T-helper 1 cell treated with Interleukin-12 subunit alpha and Interleukin-12 subunit beta and Interleukin-4 antibody, amounts not matched to agents 30 μg/mL and 1 μg/mL, for 36 hours (primary cell): Measurements from ENCODE around the gene IMP4.
A peak's percentile ranks its signal among the peaks of the same experiment; 100 is the strongest.
"Not testable (repeated sequence)": the region's sequence is repeated elsewhere in the genome, so short reads cannot be mapped to it uniquely, and the experiment has no call there.

Source experiments
- H3K27ac Mint-ChIP-seq: one replicate; pipeline ENCODE4 v1.8.0; 2021; ENCODE audit warnings: mild to moderate bottlenecking, mixed read lengths
- H3K27me3 Mint-ChIP-seq: one replicate; pipeline ENCODE4 v1.8.0; 2021; ENCODE audit warnings: low read depth, mixed read lengths
- H3K36me3 Mint-ChIP-seq: one replicate; pipeline ENCODE4 v1.8.0; 2021; ENCODE audit warnings: low read depth, mixed read lengths
- H3K4me1 Mint-ChIP-seq: one replicate; pipeline ENCODE4 v1.8.0; 2021; ENCODE audit warnings: low read depth, mixed read lengths
- H3K4me3 Mint-ChIP-seq: one replicate; pipeline ENCODE4 v1.8.0; 2021; ENCODE audit warnings: mild to moderate bottlenecking, moderate library complexity, mixed read lengths
- H3K9me3 Mint-ChIP-seq: one replicate; pipeline ENCODE4 v1.8.0; 2021; ENCODE audit warnings: mixed read lengths

The IMP4 gene

GRCh38 chr2:130328710-130329109 lies 14.0 kb upstream of the IMP4 start:
- Mint-ChIP-seq H3K9me3 (no peaks in the 10 kb centered on the region), H3K27ac (no peak overlapping the region), H3K36me3 (no peaks in the 10 kb centered on the region), H3K4me3 (no peak overlapping the region), H3K4me1 (peaks cover 5% of the 10 kb centered on the region), H3K27me3 (peaks cover 53% of the 10 kb centered on the region)

GRCh38 chr2:130332271-130333073 lies 10.2 kb upstream of the IMP4 start:
- Mint-ChIP-seq H3K4me3 (no peak overlapping the region), H3K9me3 (no peaks in the 10 kb centered on the region), H3K27me3 (peaks cover 41% of the 10 kb centered on the region), H3K36me3 (no peaks in the 10 kb centered on the region), H3K4me1 (peaks cover 5% of the 10 kb centered on the region), H3K27ac (no peak overlapping the region)

- not testable (repeated sequence) for H3K27ac Mint-ChIP-seq, H3K9me3 Mint-ChIP-seq, H3K36me3 Mint-ChIP-seq, H3K4me1 Mint-ChIP-seq, H3K4me3 Mint-ChIP-seq
- H3K27me3 Mint-ChIP-seq = peaks cover 41% of the 10 kb centered on the region
Observed at GRCh38 chr2:130333253-130333652, 9.4 kb upstream of the IMP4 start.

- no peak overlapping the region for H3K27ac Mint-ChIP-seq
- peaks cover 5% of the 10 kb centered on the region for H3K4me1 Mint-ChIP-seq
- no peak overlapping the region for H3K4me3 Mint-ChIP-seq
- no peaks in the 10 kb centered on the region for H3K9me3 Mint-ChIP-seq
- peaks cover 34% of the 10 kb centered on the region for H3K27me3 Mint-ChIP-seq
- peaks cover 5% of the 10 kb centered on the region for H3K36me3 Mint-ChIP-seq
Observed at GRCh38 chr2:130334026-130334425, 8.7 kb upstream of the IMP4 start.

GRCh38 chr2:130335226-130335625 lies 7.5 kb upstream of the IMP4 start:
- Mint-ChIP-seq H3K36me3 (peaks cover 14% of the 10 kb centered on the region), H3K4me1 (peaks cover 7% of the 10 kb centered on the region), H3K9me3 (no peaks in the 10 kb centered on the region), H3K27me3 (peaks cover 29% of the 10 kb centered on the region), H3K4me3 (no peak overlapping the region), H3K27ac (no peak overlapping the region)

GRCh38 chr2:130336150-130336876 lies 6.4 kb upstream of the IMP4 start:
- Mint-ChIP-seq H3K27me3 (peaks cover 21% of the 10 kb centered on the region), H3K36me3 (peaks cover 16% of the 10 kb centered on the region), H3K9me3 (no peaks in the 10 kb centered on the region), H3K4me3 (no peak overlapping the region), H3K27ac (no peak overlapping the region), H3K4me1 (peaks cover 14% of the 10 kb centered on the region)

GRCh38 chr2:130336877-130337734 lies 5.6 kb upstream of the IMP4 start:
- Mint-ChIP-seq H3K4me1 (peaks cover 19% of the 10 kb centered on the region), H3K27me3 (peaks cover 17% of the 10 kb centered on the region), H3K9me3 (no peaks in the 10 kb centered on the region), H3K4me3 (peak overlapping the region; percentile 2), H3K36me3 (peaks cover 19% of the 10 kb centered on the region), H3K27ac (peak overlapping the region; percentile 57)

- Mint-ChIP-seq H3K36me3 (peaks cover 21% of the 10 kb centered on the region), H3K27me3 (peaks cover 12% of the 10 kb centered on the region), H3K27ac (no peak overlapping the region), H3K4me3 (no peak overlapping the region), H3K4me1 (peaks cover 18% of the 10 kb centered on the region), H3K9me3 (no peaks in the 10 kb centered on the region)
Observed at GRCh38 chr2:130337735-130338325, 4.9 kb upstream of the IMP4 start.

GRCh38 chr2:130338793-130339345 lies 3.8 kb upstream of the IMP4 start:
- H3K27ac Mint-ChIP-seq = no peak overlapping the region
- no peak overlapping the region for H3K4me3 Mint-ChIP-seq
- peaks cover 20% of the 10 kb centered on the region for H3K4me1 Mint-ChIP-seq
- peaks cover 21% of the 10 kb centered on the region for H3K36me3 Mint-ChIP-seq
- H3K27me3 Mint-ChIP-seq = peaks cover 7% of the 10 kb centered on the region
- H3K9me3 Mint-ChIP-seq = no peaks in the 10 kb centered on the region

- Mint-ChIP-seq H3K4me1 (peaks cover 22% of the 10 kb centered on the region), H3K36me3 (peaks cover 26% of the 10 kb centered on the region), H3K27me3 (no peaks in the 10 kb centered on the region), H3K4me3 (no peak overlapping the region), H3K9me3 (no peaks in the 10 kb centered on the region), H3K27ac (no peak overlapping the region)
Observed at GRCh38 chr2:130339885-130340745, 2.6 kb upstream of the IMP4 start.

GRCh38 chr2:130341562-130342019 lies 1.1 kb upstream of the IMP4 start:
- Mint-ChIP-seq H3K27ac (peak overlapping the region; percentile 99), H3K4me3 (peak overlapping the region; percentile 100), H3K4me1 (peaks cover 22% of the 10 kb centered on the region), H3K9me3 (no peaks in the 10 kb centered on the region), H3K27me3 (no peaks in the 10 kb centered on the region), H3K36me3 (peaks cover 38% of the 10 kb centered on the region)

GRCh38 chr2:130342020-130342532 lies 621 bp upstream of the IMP4 start:
- Mint-ChIP-seq H3K9me3 (no peaks in the 10 kb centered on the region), H3K27ac (peak overlapping the region; percentile 99), H3K36me3 (peaks cover 42% of the 10 kb centered on the region), H3K27me3 (no peaks in the 10 kb centered on the region), H3K4me1 (peaks cover 22% of the 10 kb centered on the region), H3K4me3 (peak overlapping the region; percentile 100)

- Mint-ChIP-seq H3K9me3 (no peaks in the 10 kb centered on the region), H3K27me3 (no peaks in the 10 kb centered on the region), H3K36me3 (peaks cover 48% of the 10 kb centered on the region), H3K4me1 (peaks cover 22% of the 10 kb centered on the region), H3K4me3 (peak overlapping the region; percentile 44), H3K27ac (no peak overlapping the region)
Observed at GRCh38 chr2:130344578-130344977, 1.9 kb downstream of the IMP4 start.
